Esophagus muscularis mucosa (tissue), 4 donors: ENCODE data around the gene LGALS1. TPM values are rescaled to one million over a fixed set of nuclear protein-coding genes. Genes with fewer than 3 reads are reported as not detected.
A peak's percentile ranks its signal among the peaks of the same experiment; 100 is the strongest.
"Not testable (repeated sequence)": the region's sequence is repeated elsewhere in the genome, so short reads cannot be mapped to it uniquely, and the experiment has no call there.

ENCODE experiments used
- DNase-seq: peaks from one replicate; pipeline ENCODE4 v3.0.0-alpha.2; 2017; ENCODE audit errors: extremely low spot score
- H3K27ac ChIP-seq, 4 donors: fragments of 200-600 bp; sonication (generic); replicated peaks in 1 of 4; 1 replicate in 3 of 4; 2 replicates in 1 of 4; pipeline ENCODE4 v1.5.1; 2016 to 2019; ENCODE audit warnings: mild to moderate bottlenecking in 1 of 4
- H3K27me3 ChIP-seq, 4 donors: fragments of 200-600 bp; sonication (generic); one replicate each; pipeline versions ENCODE4 v1.5.1 to v1.6.0; 2016 to 2019
- H3K36me3 ChIP-seq, 4 donors: fragments of 200-600 bp; sonication (generic); one replicate each; pipeline ENCODE4 v1.5.1; 2016 to 2019
- H3K4me1 ChIP-seq, 4 donors: fragments of 200-600 bp; sonication (generic); one replicate each; pipeline ENCODE4 v1.5.1; 2016 to 2019
- H3K4me3 ChIP-seq, 4 donors: fragments of 200-600 bp; sonication (generic); 1 replicate in 2 of 4; 2 replicates in 2 of 4; pipeline ENCODE4 v1.5.1; 2016 to 2019; ENCODE audit warnings: mild to moderate bottlenecking in 4 of 4, moderate library complexity in 1 of 4
- H3K9me3 ChIP-seq, 4 donors: fragments of 200-600 bp; sonication (generic); 1 replicate in 3 of 4; 2 replicates in 1 of 4; pipeline ENCODE4 v1.5.1; 2016 to 2019
- CTCF ChIP-seq, 3 experiments: fragments of 200-600 bp in 2 of 3; fragments of 450-650 bp in 1 of 3; sonication (generic) in 2 of 3; IDR thresholded peaks; one replicate each; pipeline ENCODE4 v1.5.1; 2017 to 2019; ENCODE audit warnings: antibody characterized with exemption in 3 of 3, mild to moderate bottlenecking in 2 of 3, moderate library complexity in 1 of 3
- EP300 ChIP-seq: sonication (generic); formaldehyde crosslinking; IDR thresholded peaks from one replicate; pipeline ENCODE4 v1.6.1; 2017; ENCODE audit warnings: antibody characterized with exemption
- POLR2A ChIP-seq: fragments of 450-650 bp; IDR thresholded peaks from one replicate; pipeline ENCODE4 v1.6.1; 2017; ENCODE audit warnings: antibody characterized with exemption, moderate library complexity, mild to moderate bottlenecking, low read depth
- POLR2AphosphoS5 ChIP-seq, 2 donors: sonication (generic); formaldehyde crosslinking; IDR thresholded peaks; one replicate each; pipeline ENCODE4 v1.6.1; 2017; ENCODE audit warnings: antibody characterized with exemption in 2 of 2
- WGBS: methylation state at CpG from one replicate; pipeline ENCODE4 v1.1.5; 2018; 5-methylcytosine and 5-hydroxymethylcytosine counted together
- intact Hi-C: fragments of 100-400 bp; cut with DNase I; formaldehyde crosslinking; loops from one replicate; pipeline ENCODE4 v1.15.1; 2023
- total RNA-seq, 4 donors: library from RNA; depleted of rRNA; stranded (reverse); fragments of >200 nt; gene quantifications; one replicate each; pipeline versions ENCODE4 v1.1.0 to v1.2.1, GENCODE V29; 2016

Gene LGALS1
- total RNA-seq, 4 donors from 2014 or later = 710 to 1,112 (median 1,021) TPM

- Histone ChIP-seq H3K27ac (peak overlapping the region in 2 of 4 donors; percentile 6), H3K27me3 (no peaks in the 10 kb centered on the region), H3K36me3 (peaks cover 0 to 20% (median 11%) of the 10 kb centered on the region in 4 donors), H3K4me3 (no peak overlapping the region), H3K9me3 (no peaks in the 10 kb centered on the region), H3K4me1 (peaks cover 3 to 10% (median 8%) of the 10 kb centered on the region in 4 donors)
- intact Hi-C loops = no loop called here
- TF ChIP-seq POLR2A (no peak), EP300 (no peak), CTCF (IDR thresholded peaks at IDR 0.05) (no peak), POLR2AphosphoS5 (IDR thresholded peaks at IDR 0.05) (no peak)
- WGBS = 85% methylated on average over 9 of the region's 9 CpGs
- DNase-seq = no peak
Observed at GRCh38 chr22:37647928-37648327, 27.5 kb upstream of the LGALS1 start.

- Histone ChIP-seq H3K27me3 (no peaks in the 10 kb centered on the region), H3K36me3 (peaks cover 0 to 23% (median 14%) of the 10 kb centered on the region in 4 donors), H3K4me3 (no peak overlapping the region), H3K4me1 (no peaks in the 10 kb centered on the region), H3K9me3 (no peaks in the 10 kb centered on the region), H3K27ac (no peak overlapping the region)
- DNase-seq = no peak
- 98% methylated on average over 15 of the region's 17 CpGs for WGBS
- no peak for TF ChIP-seq CTCF (IDR thresholded peaks at IDR 0.05)
- TF ChIP-seq POLR2A = no peak
- no peak for TF ChIP-seq EP300
- no peak for TF ChIP-seq POLR2AphosphoS5 (IDR thresholded peaks at IDR 0.05)
- intact Hi-C loops = no loop called here
Observed at GRCh38 chr22:37650463-37651136, 24.8 kb upstream of the LGALS1 start.

- H3K4me1 ChIP-seq = peaks cover 14 to 18% (median 15%) of the 10 kb centered on the region in 4 donors
- no peak overlapping the region for H3K4me3 ChIP-seq
- no peaks in the 10 kb centered on the region for H3K27me3 ChIP-seq
- intact Hi-C loops = no loop called here
- H3K9me3 ChIP-seq = no peaks in the 10 kb centered on the region
- no peak overlapping the region for H3K27ac ChIP-seq
- TF ChIP-seq EP300 = no peak
- DNase-seq = no peak
- H3K36me3 ChIP-seq = peaks cover 0 to 23% (median 14%) of the 10 kb centered on the region in 4 donors
- 83% methylated on average over 14 of the region's 14 CpGs for WGBS
Observed at GRCh38 chr22:37654563-37655251, 20.7 kb upstream of the LGALS1 start.

GRCh38 chr22:37655252-37655563, 20.2 kb upstream of the LGALS1 start:
- DNase-seq = no peak
- Histone ChIP-seq H3K27ac (no peak overlapping the region), H3K4me3 (no peak overlapping the region), H3K4me1 (peaks cover 19 to 23% (median 19%) of the 10 kb centered on the region in 4 donors), H3K9me3 (no peaks in the 10 kb centered on the region), H3K27me3 (no peaks in the 10 kb centered on the region), H3K36me3 (peaks cover 0 to 21% (median 12%) of the 10 kb centered on the region in 4 donors)
- intact Hi-C loops = no loop called here
- WGBS = 63% methylated on average over 2 of the region's 17 CpGs
- TF ChIP-seq EP300 = no peak
- TF ChIP-seq POLR2AphosphoS5 (IDR thresholded peaks at IDR 0.05) = no peak
- no peak for TF ChIP-seq CTCF (IDR thresholded peaks at IDR 0.05)
- TF ChIP-seq POLR2A = no peak

- WGBS = 93% methylated on average over 4 of the region's 4 CpGs
- H3K27me3 ChIP-seq, H3K27ac ChIP-seq, H3K9me3 ChIP-seq, DNase-seq, H3K36me3 ChIP-seq, H3K4me3 ChIP-seq, intact Hi-C loops: not testable (repeated sequence)
- H3K4me1 ChIP-seq = peaks cover 29 to 37% (median 33%) of the 10 kb centered on the region in 4 donors
Observed at GRCh38 chr22:37656583-37656982, 18.9 kb upstream of the LGALS1 start.
